SU-DHL-6 (cell line): ENCODE data around the gene C10orf120.

Experiments used
- EZH2phosphoT487 ChIP-seq: fragments of 200-600 bp; sonication (generic), shearing (Covaris generic); conservative IDR thresholded peaks from 2 replicates; pipeline ENCODE4 v1.6.1; 2018; ENCODE audit warnings: mild to moderate bottlenecking, antibody characterized with exemption, low read length, moderate library complexity, mixed read lengths
- TF ChIP-seq, protein P1 (sequence below): fragments of 200-600 bp; sonication (generic); IDR thresholded peaks from one replicate; pipeline ENCODE4 v1.5.1; 2017; ENCODE audit warnings: antibody characterized with exemption, mild to moderate bottlenecking, low read length, moderate library complexity; ENCODE audit not compliant: insufficient read depth, poor library complexity, severe bottlenecking

DNA sequence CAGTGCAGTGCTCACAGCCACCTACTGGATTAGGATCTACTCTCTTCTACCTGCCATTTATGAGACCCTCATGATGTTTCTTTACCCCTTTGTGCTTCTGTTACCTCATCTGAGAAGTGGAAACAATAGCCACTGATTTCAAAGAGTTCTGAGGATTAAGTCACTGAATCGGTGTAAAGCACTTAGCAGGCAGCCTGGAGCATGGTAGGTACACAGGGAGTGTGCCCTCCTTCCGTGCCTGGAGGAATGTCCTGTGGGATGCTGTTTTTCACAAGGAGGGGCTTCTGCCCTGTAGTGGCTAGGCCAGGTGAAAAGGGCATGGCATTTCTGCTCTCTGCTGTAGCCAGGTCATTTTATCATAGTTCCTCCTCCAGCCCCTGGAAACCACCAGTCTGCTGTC is 44.6 kb upstream of the C10orf120 start:
- TF ChIP-seq, protein P1, sequence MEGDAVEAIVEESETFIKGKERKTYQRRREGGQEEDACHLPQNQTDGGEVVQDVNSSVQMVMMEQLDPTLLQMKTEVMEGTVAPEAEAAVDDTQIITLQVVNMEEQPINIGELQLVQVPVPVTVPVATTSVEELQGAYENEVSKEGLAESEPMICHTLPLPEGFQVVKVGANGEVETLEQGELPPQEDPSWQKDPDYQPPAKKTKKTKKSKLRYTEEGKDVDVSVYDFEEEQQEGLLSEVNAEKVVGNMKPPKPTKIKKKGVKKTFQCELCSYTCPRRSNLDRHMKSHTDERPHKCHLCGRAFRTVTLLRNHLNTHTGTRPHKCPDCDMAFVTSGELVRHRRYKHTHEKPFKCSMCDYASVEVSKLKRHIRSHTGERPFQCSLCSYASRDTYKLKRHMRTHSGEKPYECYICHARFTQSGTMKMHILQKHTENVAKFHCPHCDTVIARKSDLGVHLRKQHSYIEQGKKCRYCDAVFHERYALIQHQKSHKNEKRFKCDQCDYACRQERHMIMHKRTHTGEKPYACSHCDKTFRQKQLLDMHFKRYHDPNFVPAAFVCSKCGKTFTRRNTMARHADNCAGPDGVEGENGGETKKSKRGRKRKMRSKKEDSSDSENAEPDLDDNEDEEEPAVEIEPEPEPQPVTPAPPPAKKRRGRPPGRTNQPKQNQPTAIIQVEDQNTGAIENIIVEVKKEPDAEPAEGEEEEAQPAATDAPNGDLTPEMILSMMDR: no peak
- TF ChIP-seq EZH2phosphoT487: no peak
